Measurements from ENCODE around the gene MYBPHL. TPM values are rescaled to one million over a fixed set of nuclear protein-coding genes. Genes with fewer than 3 reads are reported as not detected.
A peak's percentile ranks its signal among the peaks of the same experiment; 100 is the strongest.

Gene MYBPHL
- total RNA-seq, 2 donors from 2014 or later: 220 to 239 TPM

GRCh38 chr1:109248797-109249629 is 57.8 kb downstream of the MYBPHL start, which contains the start of gene CELSR2:
TSS of gene CELSR2 (plus strand) at chr1:109249539. CDS start at chr1:109250080, 541 bp downstream.
- peak; percentile 64 for DNase-seq
- intact Hi-C loops (cut with DNase I): no loop called here
- peak; percentile 60 to 69 for ATAC-seq

DNA sequence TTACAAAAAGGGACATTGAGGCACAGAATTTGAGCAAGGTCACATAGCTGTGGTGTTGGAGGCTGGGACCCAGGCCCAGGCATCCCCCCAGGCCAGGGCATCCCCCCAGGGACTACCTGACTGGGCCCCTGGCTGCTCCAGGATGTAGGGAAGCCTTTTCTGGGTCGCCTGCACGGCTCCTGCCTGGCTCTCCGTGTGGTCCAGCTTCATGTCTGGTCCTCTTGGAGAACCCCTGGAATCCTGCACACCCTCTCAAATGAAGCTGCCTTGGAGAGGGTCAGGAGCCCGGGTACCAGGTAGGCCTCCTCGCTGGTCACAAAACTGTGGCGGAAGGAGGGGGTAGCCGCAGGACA is 58.4 kb downstream of the MYBPHL start:
- DNase-seq (no peak), ATAC-seq (no peak)
- intact Hi-C loops (cut with DNase I): no loop called here

DNA sequence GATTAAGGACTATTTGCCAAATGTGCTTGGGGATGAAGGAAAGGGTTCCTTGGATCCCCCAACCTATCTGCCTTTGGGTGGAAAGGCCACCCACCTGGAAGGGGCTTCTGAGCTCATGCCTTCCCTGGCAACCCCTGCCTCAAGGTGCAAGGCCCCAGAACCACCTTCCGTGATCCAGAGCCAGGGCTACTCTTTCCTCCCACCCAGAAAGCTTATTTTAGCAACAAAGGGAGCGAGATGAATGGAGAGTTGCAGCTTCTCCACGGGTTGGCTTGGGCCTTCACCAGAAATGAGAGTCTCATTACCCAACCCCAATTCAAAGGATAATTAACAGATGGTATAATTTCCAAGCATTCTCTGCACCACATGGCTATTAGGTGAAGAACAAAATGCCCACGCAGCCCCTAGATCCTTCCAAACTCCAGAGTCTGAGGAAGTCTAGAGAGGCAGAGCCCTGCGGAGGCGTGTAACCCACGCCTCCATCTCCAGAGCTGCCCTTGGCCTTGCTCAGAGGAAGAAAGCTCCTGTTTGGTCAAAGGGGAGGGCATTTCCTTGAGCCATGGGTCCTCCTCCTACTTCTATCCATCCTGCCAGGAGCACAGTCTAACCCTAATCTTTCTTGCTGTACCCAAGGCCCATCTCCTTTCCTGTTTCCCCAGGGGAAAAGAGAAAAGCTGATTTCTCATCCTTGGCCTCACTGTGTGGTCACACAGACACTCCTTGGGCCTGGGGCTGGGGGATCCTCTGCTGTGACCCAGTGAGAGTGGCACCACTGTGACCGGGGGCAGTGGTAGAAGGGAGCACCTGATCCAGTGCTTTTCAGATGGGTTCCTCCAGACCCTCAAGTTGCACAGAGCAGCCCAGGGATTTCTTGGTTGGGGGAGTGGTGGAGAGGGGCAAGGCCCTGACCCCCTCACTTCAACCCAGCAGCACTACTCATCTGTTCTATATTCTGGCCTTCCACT is 59.1 kb downstream of the MYBPHL start:
- intact Hi-C loops (cut with DNase I): no loop called here
- ATAC-seq (no peak), DNase-seq (no peak)

- DNase-seq: no peak
- intact Hi-C loops (cut with DNase I): no loop called here
- no peak for ATAC-seq
These were observed 60.7 kb downstream of the MYBPHL start for GRCh38 chr1:109246141-109246551.

DNA sequence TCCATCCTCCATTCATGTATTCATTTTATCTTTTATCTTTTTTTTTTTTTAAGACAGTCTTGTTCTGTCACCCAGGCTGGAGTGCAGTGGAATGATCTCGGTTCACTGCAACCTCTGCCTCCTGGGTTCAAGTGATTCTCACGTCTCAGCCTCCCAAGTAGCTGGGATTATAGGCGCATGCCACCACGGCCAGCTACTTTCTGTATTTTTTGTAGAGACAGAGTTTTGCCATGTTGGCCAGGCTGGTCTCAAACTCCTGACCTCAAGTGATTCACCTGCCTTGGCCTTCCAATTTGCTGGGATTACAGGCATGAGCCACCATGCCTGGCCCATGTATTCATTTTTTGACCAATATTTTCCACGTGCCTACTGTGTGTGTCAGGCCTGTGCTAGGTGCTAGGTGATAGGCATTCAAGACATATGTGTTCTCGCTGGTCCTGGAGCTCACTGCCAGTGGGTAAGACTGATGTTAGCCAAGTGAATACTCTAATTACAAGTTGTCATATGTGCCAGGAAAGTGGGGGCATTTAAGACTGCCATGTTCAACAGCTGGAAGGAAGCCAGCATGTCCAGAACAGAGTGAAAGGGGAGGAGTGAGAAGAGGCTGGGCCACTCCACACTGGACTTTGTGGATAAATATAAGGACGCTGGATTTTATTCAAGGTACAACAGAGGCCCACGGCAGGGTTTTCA is 62.8 kb downstream of the MYBPHL start:
- DNase-seq (no peak), ATAC-seq (no peak)
- intact Hi-C loops (cut with DNase I): no loop called here

- intact Hi-C loops (cut with DNase I): no loop called here
- DNase-seq: no peak
- ATAC-seq: no peak
These were observed 63.6 kb downstream of the MYBPHL start for GRCh38 chr1:109243221-109243620.

GRCh38 chr1:109242387-109242786 is 64.4 kb downstream of the MYBPHL start:
- DNase-seq (no peak), ATAC-seq (peak; percentile 16 to 61)
- intact Hi-C loops (cut with DNase I): no loop called here

Other genes starting within 250 kb of the MYBPHL start
- 10 to 100 TPM; 47.1 to 56.7 TPM for gene TAF13, start 231.0 kb downstream of the MYBPHL start, total RNA-seq
- gene TMEM167B, start 216.2 kb downstream of the MYBPHL start, total RNA-seq: 10 to 100 TPM; 34.3 to 47.2 TPM
- under 1 TPM; 0.21 to 0.39 TPM for gene ELAPOR1, start 192.9 kb downstream of the MYBPHL start, total RNA-seq
- 100 to 1,000 TPM; 109 to 141 TPM for gene SARS1, start 93.1 kb downstream of the MYBPHL start, total RNA-seq
- 10 to 100 TPM; 15.6 to 21.1 TPM for gene CELSR2, start 57.5 kb downstream of the MYBPHL start, total RNA-seq
- gene PSRC1, start 23.9 kb downstream of the MYBPHL start, total RNA-seq: 1 to 10 TPM; 2.3 to 2.5 TPM
- 100 to 1,000 TPM; 139 to 157 TPM for gene SORT1, start 90.9 kb upstream of the MYBPHL start, total RNA-seq
- 10 to 100 TPM; 41.5 to 62.8 TPM for gene PSMA5, start 119.4 kb upstream of the MYBPHL start, total RNA-seq
- gene SYPL2, start 159.5 kb upstream of the MYBPHL start, total RNA-seq: 10 to 100 TPM; 12.3 to 15.4 TPM
- gene ATXN7L2, start 176.9 kb upstream of the MYBPHL start, total RNA-seq: 1 to 10 TPM; 2.5 to 3.4 TPM
- 1 to 10 TPM; 5.8 to 5.9 TPM for gene CYB561D1, start 187.1 kb upstream of the MYBPHL start, total RNA-seq
- gene AMIGO1, start 202.7 kb upstream of the MYBPHL start, total RNA-seq: 10 to 100 TPM in 1 of 2 donors, 1 to 10 TPM in 1; 9.3 to 12.6 TPM
- under 1 TPM in 1 of 2 donors, not detected in 1; 0.55 TPM for gene GPR61, start 232.9 kb upstream of the MYBPHL start, total RNA-seq
- 1 to 10 TPM; 3.4 to 4.6 TPM for gene GNAI3, start 241.6 kb upstream of the MYBPHL start, total RNA-seq